Coronary artery (tissue), 2 donors: ENCODE results near the gene OR9Q1.

Source experiments
- DNase-seq: peaks from one replicate; pipeline ENCODE4 v3.0.0-alpha.2; 2017; ENCODE audit warnings: low spot score
- H3K27ac ChIP-seq, 2 donors: fragments of 200-600 bp; sonication (generic); one replicate each; pipeline ENCODE4 v1.5.1; 2016 to 2019
- H3K4me3 ChIP-seq: fragments of 200-600 bp; sonication (generic); 2 replicates; pipeline ENCODE4 v1.5.1; 2016; ENCODE audit warnings: mild to moderate bottlenecking, moderate library complexity
- TF ChIP-seq, protein P1 (sequence below): fragments of 200-600 bp; sonication (generic); IDR thresholded peaks from one replicate; pipeline ENCODE4 v1.5.1; 2019; ENCODE audit warnings: antibody characterized with exemption

OR9Q1 gene

DNA sequence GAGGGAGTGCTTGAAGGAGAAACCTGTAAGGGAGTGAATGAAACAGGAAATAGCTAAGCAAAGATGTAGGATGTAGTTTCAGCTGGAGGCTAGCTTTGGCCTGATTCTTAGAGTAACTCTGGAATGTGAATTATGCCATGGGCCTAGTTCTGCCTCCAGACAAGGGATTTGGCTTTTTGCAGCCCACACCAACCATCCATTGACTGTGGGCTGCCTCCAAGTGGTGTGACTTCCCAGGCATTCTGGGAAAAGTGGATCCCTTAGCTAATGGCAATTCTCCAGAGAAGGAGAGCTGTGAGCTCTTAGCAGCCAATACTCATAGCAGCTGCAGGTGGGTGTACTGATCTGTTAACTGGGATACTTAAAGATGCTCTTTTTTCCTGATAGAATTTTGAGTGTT, 103.7 kb downstream of the OR9Q1 start:
- TF ChIP-seq, protein P1, sequence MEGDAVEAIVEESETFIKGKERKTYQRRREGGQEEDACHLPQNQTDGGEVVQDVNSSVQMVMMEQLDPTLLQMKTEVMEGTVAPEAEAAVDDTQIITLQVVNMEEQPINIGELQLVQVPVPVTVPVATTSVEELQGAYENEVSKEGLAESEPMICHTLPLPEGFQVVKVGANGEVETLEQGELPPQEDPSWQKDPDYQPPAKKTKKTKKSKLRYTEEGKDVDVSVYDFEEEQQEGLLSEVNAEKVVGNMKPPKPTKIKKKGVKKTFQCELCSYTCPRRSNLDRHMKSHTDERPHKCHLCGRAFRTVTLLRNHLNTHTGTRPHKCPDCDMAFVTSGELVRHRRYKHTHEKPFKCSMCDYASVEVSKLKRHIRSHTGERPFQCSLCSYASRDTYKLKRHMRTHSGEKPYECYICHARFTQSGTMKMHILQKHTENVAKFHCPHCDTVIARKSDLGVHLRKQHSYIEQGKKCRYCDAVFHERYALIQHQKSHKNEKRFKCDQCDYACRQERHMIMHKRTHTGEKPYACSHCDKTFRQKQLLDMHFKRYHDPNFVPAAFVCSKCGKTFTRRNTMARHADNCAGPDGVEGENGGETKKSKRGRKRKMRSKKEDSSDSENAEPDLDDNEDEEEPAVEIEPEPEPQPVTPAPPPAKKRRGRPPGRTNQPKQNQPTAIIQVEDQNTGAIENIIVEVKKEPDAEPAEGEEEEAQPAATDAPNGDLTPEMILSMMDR: no peak
- Histone ChIP-seq H3K27ac (no peak overlapping the region), H3K4me3 (no peak overlapping the region)
- DNase-seq: no peak

DNA sequence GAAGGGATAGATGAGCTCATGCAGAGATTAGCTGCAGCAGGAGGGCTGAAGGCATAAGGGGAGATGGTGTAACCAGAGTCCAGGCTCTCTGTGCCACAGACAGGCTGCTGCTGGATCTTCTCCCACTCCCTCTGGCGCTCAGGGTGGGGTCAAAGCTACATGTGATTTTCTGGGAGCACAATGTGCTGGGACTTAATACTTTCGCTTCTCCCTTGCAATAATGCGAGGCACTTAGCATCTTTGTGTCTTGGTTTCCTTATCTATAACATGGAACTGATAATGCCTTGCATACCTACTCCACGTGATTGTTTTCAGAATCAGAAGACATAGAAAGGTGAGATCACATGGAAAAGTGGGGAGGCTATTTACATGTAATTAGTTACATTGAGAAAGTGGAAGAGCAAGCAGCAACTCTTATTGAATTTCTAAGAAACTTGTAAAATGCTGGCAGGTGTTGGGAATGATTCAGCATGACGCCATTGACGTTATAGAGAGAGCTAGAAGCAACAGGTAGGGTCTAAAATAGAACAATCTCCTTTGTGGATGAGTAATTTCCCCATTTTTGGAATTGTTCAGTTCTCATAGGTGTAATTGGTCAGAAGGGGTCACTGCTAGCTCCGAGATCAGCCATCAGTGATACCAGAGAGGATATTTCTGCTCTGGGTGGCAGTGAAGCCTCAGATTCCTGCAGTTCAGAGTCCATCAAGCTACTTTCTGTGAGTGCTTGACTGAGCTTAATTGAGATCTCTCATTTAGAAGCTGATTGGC, 109.8 kb downstream of the OR9Q1 start:
- no peak overlapping the region for H3K27ac ChIP-seq
- TF ChIP-seq, protein P1: no peak
- DNase-seq: no peak
- H3K4me3 ChIP-seq: no peak overlapping the region

DNA sequence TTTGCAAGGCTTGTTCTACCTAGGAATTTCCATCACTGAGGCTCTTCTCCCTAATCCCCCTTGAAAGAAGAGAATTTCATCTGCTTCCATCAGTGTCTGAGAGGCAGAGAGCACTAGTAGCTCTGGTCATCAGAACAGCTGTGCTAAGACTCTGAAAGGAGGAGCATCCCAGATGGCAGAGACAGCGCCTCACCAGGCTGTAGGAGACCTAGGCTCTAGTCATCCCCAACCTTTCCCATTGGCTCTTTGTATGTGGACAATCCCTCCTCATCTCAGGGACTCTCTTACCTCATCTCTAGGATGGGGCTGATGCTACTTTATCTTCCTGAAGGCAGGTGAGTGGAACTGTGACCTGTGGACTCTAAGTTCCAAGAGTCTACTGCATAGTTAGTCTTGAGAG, 110.5 kb downstream of the OR9Q1 start:
- TF ChIP-seq, protein P1: no peak
- DNase-seq: no peak
- Histone ChIP-seq H3K4me3 (no peak overlapping the region), H3K27ac (no peak overlapping the region)

DNA sequence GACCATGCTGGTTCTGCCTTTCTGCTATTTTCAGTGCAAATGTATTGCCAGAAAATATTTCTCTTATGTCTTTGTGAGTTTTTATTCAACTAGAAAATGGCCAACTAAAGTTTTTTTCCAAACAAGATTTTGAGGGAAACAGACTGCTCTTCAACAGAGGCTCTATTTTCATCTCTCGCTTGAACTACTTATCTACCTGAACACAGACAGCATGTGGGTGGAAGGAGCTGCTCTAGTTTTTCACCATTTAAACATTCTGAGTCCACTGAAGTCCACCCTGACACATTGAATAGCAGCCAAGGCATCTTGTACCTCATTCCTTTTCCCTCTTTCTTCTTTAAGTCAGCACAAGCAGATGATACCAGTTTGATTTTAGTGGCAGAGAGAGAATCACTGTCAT, 111.5 kb downstream of the OR9Q1 start:
- TF ChIP-seq, protein P1: no peak
- Histone ChIP-seq H3K27ac (no peak overlapping the region), H3K4me3 (no peak overlapping the region)
- DNase-seq: no peak

- no peak overlapping the region for H3K4me3 ChIP-seq
- TF ChIP-seq, protein P1: no peak
- H3K27ac ChIP-seq: no peak overlapping the region
- DNase-seq: no peak
Measured at GRCh38 chr11:58142761-58143160, 119.1 kb downstream of the OR9Q1 start.

DNA sequence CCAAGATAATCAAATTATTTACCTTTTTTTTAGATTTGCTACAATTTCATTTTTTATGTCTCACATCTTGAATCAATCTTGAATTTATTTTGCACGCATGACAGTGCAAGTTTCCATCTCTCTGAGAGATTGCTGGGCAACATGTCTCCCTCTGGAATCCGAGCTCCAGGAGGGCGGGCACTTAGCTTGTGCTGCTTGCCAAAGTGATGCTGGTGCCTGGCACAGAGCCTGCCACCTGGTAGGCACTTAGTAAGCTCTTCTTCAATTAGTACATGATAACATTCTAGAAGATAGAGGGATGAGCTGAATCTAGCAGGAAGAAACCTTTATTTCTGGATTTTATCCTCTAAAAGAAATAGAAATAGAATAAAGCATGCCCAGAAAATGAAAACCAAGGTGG, 129.1 kb downstream of the OR9Q1 start:
- Histone ChIP-seq H3K27ac (no peak overlapping the region), H3K4me3 (no peak overlapping the region)
- DNase-seq: no peak
- TF ChIP-seq, protein P1: no peak

- Histone ChIP-seq H3K4me3 (no peak overlapping the region), H3K27ac (no peak overlapping the region)
- DNase-seq: no peak
- TF ChIP-seq, protein P1: no peak
Measured at GRCh38 chr11:58164389-58164788, 140.7 kb downstream of the OR9Q1 start.
